Sciatic nerve (tissue), 2 donors: Measurements from ENCODE around the gene STMN1. TPM values are rescaled to one million over a fixed set of nuclear protein-coding genes. Genes with fewer than 3 reads are reported as not detected.
A peak's percentile ranks its signal among the peaks of the same experiment; 100 is the strongest.

Experiments
- ATAC-seq: fragments of 200-7000 bp; cut with Tn5 transposase; one replicate; pipeline ENCODE4 v1.9.1; 2020; ENCODE audit warnings: mild to moderate bottlenecking, moderate library complexity
- DNase-seq: peaks from one replicate; pipeline ENCODE4 v3.0.0-alpha.2; 2020; ENCODE audit warnings: low spot score
- intact Hi-C: fragments of 100-400 bp; cut with DNase I; formaldehyde crosslinking; loops from one replicate; pipeline ENCODE4 v1.14.2; 2022
- total RNA-seq: library from RNA; stranded (reverse); fragmentation: NEBNext Ultra II Directional; extraction: Animal tissue kit (Norgen Biotek cat#: 25700); gene quantifications from one replicate; pipeline ENCODE4 v1.2.1, GENCODE V29; 2021
- donor health status: DM: no; HTN: no; CAD: no.
- donor health status: DM: no; HTN: no; CAD: no.

STMN1 gene
- total RNA-seq, 1 donor from 2014 or later = 186 TPM

GRCh38 chr1:25875154-25875855 lies 30.9 kb downstream of the STMN1 start, which contains the start of gene PAQR7:
Gene PAQR7 (minus strand): TSS chr1:25875708. CDS start chr1:25863839, 11,869 bp downstream.
- DNase-seq = peak; percentile 83
- ATAC-seq = peak; percentile 90
- intact Hi-C loops = no loop called here

- ATAC-seq (peak; percentile 3), DNase-seq (no peak)
- intact Hi-C loops = no loop called here
Measured at GRCh38 chr1:25874635-25875153, 31.5 kb downstream of the STMN1 start.

GRCh38 chr1:25874209-25874608 lies 32.0 kb downstream of the STMN1 start:
- DNase-seq (no peak), ATAC-seq (no peak)
- intact Hi-C loops = no loop called here

GRCh38 chr1:25873120-25873519 lies 33.1 kb downstream of the STMN1 start:
- ATAC-seq (no peak), DNase-seq (no peak)
- intact Hi-C loops = no loop called here

GRCh38 chr1:25872713-25873112 lies 33.5 kb downstream of the STMN1 start:
- ATAC-seq (no peak), DNase-seq (no peak)
- intact Hi-C loops = no loop called here

- intact Hi-C loops = no loop called here
- ATAC-seq (no peak), DNase-seq (peak; percentile 53)
Measured at GRCh38 chr1:25871704-25872494, 34.3 kb downstream of the STMN1 start.

GRCh38 chr1:25871086-25871703 lies 35.0 kb downstream of the STMN1 start:
- ATAC-seq = no peak
- intact Hi-C loops = no loop called here

GRCh38 chr1:25870614-25871013 lies 35.6 kb downstream of the STMN1 start:
- DNase-seq (no peak), ATAC-seq (no peak)
- intact Hi-C loops = no loop called here

More at GRCh38 chr1:25871086-25871703, 35.0 kb downstream of the STMN1 start:
- peak; percentile 37 for DNase-seq

GRCh38 chr1:25869909-25870606 lies 36.2 kb downstream of the STMN1 start:
- ATAC-seq (no peak), DNase-seq (peak; percentile 55)
- intact Hi-C loops = no loop called here

- ATAC-seq = no peak
- intact Hi-C loops = no loop called here
- peak; percentile 39 for DNase-seq
Measured at GRCh38 chr1:25867210-25867991, 38.8 kb downstream of the STMN1 start.

GRCh38 chr1:25866288-25866687 lies 39.9 kb downstream of the STMN1 start:
- peak; percentile 2 for DNase-seq
- no peak for ATAC-seq
- intact Hi-C loops = no loop called here

- DNase-seq = no peak
- intact Hi-C loops = no loop called here
- ATAC-seq = no peak
Measured at GRCh38 chr1:25864434-25864833, 41.8 kb downstream of the STMN1 start.

GRCh38 chr1:25863486-25864262 lies 42.5 kb downstream of the STMN1 start:
- ATAC-seq = no peak
- intact Hi-C loops = no loop called here
- DNase-seq = no peak

- DNase-seq (no peak), ATAC-seq (no peak)
- intact Hi-C loops = no loop called here
Measured at GRCh38 chr1:25862785-25863485, 43.3 kb downstream of the STMN1 start.

- DNase-seq (no peak), ATAC-seq (no peak)
- intact Hi-C loops = no loop called here
Measured at GRCh38 chr1:25861316-25862286, 44.6 kb downstream of the STMN1 start.
